Erythroblast (primary cell): ENCODE data around the gene COL5A2.

ENCODE experiments used
- GATA1 ChIP-seq: IDR thresholded peaks from 2 replicates; pipeline ENCODE4 v1.6.1; 2011; ENCODE audit warnings: low read depth, mild to moderate bottlenecking, control low read depth, low read length, moderate library complexity
- POLR2A ChIP-seq: IDR thresholded peaks from 2 replicates; pipeline ENCODE4 v1.6.1; 2011; ENCODE audit warnings: mild to moderate bottlenecking, low read length

GRCh38 chr2:189208254-189208653, 28.7 kb upstream of the COL5A2 start:
- TF ChIP-seq POLR2A (no peak), GATA1 (no peak)
